Effector CD8-positive, alpha-beta T cell (primary cell): ENCODE measurements around the gene RETSAT.

Source experiments
- DNase-seq: peaks from one replicate; lab custom pipeline; 2025; lab: John Stamatoyannopoulos, UW

The RETSAT gene

DNA sequence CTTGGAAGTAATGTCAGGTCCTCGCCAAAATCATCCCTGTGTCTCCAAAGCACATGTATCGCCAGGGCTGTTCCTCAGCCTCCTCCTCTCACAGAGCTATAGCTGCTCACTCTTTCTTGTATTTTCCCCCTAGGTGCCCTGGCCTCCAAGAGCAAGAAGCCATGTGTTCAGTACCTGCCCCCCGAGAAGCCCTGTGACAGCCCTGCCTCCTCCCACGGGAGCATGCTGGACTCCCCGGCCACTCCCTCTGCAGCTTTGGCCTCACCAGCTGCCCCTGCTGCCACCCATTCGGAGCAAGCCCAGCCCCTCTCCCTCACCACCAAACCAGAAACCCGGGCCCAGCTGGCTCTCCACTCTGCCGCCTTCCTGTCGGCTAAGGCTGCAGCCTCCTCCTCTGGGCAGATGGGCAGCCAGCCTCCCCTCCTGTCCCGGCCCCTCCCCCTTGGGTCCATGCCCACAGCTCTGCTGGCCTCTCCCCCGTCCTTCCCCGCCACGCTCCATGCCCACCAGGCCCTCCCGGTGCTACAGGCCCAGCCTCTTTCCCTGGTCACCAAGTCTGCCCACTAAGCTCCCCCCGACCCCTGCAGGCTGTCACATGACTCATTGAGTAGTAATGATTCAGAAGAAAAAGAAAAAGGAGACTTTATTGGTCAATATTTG is 45.3 kb downstream of the RETSAT start:
- DNase-seq: no peak

DNA sequence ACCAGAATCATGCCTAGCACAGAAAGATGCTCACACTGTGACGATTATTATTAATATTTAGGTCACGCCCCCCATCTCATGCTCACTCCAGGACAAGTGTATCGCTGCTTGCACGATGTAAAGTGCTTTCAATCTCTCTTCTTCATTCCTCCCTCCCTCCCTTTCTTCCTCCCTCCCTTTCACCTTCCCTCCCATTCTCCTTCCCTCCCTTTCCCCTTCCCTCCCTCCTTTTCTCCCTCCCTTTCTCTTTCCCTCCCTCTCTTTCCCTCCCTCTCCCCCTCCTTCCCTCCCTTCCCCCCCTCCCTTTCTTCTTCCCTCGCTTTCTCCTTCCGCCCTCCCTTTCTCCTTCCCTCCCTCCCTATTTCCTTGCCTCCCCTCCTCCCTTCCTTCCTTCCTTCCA is 46.1 kb downstream of the RETSAT start:
- DNase-seq: no peak

DNA sequence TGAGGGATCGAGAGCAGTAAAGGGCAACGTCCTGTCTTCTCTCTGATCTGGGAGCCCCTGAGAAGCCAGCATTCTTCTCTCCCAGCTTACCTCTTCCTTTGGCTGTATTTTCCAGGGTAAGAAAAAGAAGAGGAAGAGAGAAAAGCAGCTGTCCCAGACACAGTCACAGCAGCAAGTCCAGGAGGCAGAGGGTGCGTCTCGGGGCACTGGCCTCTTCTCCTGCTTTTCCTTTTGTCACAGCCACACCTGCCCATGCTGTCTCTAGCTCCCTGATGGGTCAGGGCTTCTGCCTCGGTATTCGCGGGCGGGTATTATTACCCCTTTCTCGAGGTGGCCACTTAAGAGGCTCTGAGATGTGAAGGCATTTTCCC is 46.8 kb downstream of the RETSAT start:
- no peak for DNase-seq

DNA sequence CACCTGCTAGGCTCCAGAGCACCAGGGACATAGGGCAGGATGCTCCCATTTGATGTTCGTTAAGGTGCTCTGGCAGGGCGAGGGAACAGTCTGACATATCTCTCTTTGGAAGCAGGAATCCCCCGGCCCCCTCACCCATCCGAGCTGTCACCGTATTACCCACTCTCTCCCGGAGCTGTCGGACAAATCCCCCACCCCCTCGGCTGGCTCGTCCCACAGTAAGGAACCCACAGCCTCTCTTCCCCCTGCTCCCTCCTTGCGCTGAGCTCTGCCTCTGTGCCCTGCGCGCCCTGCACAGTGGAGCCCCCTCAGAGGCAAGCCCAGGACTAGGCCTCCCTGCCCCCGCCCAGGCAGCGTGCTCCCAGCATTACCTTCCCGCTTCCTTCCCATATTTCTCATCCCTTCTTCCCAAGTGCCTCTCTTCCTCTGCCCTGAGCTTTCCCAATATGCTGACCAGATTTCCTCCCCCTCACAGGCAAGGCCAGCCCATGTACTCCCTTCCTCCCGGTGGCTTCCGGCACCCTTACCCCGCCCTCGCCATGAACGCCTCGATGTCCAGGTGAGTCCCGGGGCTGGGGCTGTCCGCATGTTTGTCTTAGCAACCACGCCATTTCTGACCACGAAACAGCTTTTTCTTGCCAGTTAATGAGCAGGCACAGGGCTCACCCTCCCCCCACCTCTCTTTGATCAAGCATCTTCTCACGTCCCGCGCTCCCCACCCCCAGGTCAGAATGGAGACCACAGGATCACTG is 50.4 kb downstream of the RETSAT start:
- no peak for DNase-seq

DNA sequence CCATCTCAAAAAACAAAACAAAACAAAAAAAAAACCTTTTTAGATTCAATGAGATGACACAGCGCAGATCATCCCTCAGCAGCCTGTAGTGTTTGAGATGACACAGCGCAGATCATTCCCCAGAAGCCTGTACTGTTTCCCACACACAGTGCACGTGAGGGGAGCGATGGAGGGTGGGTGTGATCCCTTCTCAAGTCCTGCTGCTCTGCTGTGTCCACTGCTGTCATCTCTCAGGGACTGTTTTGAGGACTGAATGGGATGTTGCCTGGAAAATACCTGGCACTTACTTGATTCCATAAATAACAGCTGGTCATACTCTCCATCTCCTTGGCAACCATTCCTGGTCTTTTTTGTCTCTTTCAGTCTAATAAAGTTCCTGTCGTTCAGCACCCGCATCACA is 52.2 kb downstream of the RETSAT start:
- no peak for DNase-seq
